Measurements from ENCODE around the gene OR2S2.
"Not testable (repeated sequence)": the region's sequence is repeated elsewhere in the genome, so short reads cannot be mapped to it uniquely, and the experiment has no call there.

GRCh38 chr9:35997016-35997415, 39.1 kb upstream of the OR2S2 start:
- not testable (repeated sequence) for TF ChIP-seq CTCF (IDR thresholded peaks at IDR 0.05); ZFX (IDR thresholded peaks at IDR 0.05; ENCODE audit: borderline replicate concordance)

Data from 22Rv1 (cell line).